ENCODE results near the gene CACNG6.

DNA sequence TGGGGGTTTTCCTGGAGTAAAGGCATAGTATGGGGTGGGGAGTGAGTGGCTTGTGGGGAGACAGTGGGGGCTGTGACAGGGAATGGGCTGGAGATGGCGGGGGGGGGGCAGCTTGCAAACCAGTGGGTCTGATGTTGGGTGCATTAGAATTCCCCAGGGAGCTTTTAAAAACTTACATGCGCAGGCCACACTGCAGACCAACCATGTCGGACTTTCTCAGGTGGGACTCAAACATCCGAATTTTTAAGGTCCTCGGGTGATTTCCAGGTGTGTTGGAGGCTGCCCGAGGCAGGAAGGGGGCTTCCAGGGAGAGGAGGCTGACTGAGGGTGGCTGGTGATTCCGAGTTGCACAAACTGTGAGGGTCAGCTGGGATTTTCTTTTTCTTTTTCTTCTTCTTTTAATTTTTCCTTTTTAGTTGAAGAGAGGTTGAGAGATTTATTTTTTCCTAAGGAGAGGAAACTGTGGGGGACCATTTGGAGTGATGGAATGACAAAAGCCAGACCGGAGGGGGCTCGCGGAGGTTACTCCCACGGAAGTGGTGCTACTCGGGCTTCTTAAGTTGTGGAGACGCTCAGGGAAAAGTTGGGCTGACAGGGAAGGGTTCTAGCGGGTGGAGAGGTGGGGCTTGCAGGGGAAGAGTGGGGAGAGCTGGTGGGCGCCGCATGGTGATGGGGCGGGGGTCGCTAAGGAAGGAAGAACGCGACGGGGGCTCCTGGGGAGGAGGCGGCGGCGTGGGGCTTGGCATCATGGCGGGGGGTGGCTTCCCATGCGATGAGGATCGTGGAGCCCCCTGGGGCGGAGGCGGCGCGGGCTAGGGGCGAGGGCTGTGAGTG lies 29.7 kb upstream of the CACNG6 start:
- TF ChIP-seq, protein P1, sequence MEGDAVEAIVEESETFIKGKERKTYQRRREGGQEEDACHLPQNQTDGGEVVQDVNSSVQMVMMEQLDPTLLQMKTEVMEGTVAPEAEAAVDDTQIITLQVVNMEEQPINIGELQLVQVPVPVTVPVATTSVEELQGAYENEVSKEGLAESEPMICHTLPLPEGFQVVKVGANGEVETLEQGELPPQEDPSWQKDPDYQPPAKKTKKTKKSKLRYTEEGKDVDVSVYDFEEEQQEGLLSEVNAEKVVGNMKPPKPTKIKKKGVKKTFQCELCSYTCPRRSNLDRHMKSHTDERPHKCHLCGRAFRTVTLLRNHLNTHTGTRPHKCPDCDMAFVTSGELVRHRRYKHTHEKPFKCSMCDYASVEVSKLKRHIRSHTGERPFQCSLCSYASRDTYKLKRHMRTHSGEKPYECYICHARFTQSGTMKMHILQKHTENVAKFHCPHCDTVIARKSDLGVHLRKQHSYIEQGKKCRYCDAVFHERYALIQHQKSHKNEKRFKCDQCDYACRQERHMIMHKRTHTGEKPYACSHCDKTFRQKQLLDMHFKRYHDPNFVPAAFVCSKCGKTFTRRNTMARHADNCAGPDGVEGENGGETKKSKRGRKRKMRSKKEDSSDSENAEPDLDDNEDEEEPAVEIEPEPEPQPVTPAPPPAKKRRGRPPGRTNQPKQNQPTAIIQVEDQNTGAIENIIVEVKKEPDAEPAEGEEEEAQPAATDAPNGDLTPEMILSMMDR (IDR thresholded peaks at IDR 0.05; ENCODE audit: extremely low read depth in 1 of 2, insufficient read depth in 1 of 2, low read depth in 1 of 2, low read length in 2 of 2) = no peak
- peak; percentile 58 for TF ChIP-seq EZH2 (IDR thresholded peaks at IDR 0.05; ENCODE audit: borderline replicate concordance, low read depth, low read length, severe bottlenecking)

Measured in endothelial cell of umbilical vein (primary cell).